HG03196 (cell line): Measurements from ENCODE around the gene NCOA5.
A peak's percentile ranks its signal among the peaks of the same experiment; 100 is the strongest.
"Not testable (repeated sequence)": the region's sequence is repeated elsewhere in the genome, so short reads cannot be mapped to it uniquely, and the experiment has no call there.

Experiments
- ATAC-seq: cut with Tn5 transposase; IDR thresholded peaks from one replicate; pipeline ENCODE4 v1.9.1; 2021; ENCODE audit not compliant: unreplicated experiment

NCOA5 gene

GRCh38 chr20:46093531-46093930 is 3.8 kb upstream of the NCOA5 start:
- ATAC-seq, result no peak

DNA sequence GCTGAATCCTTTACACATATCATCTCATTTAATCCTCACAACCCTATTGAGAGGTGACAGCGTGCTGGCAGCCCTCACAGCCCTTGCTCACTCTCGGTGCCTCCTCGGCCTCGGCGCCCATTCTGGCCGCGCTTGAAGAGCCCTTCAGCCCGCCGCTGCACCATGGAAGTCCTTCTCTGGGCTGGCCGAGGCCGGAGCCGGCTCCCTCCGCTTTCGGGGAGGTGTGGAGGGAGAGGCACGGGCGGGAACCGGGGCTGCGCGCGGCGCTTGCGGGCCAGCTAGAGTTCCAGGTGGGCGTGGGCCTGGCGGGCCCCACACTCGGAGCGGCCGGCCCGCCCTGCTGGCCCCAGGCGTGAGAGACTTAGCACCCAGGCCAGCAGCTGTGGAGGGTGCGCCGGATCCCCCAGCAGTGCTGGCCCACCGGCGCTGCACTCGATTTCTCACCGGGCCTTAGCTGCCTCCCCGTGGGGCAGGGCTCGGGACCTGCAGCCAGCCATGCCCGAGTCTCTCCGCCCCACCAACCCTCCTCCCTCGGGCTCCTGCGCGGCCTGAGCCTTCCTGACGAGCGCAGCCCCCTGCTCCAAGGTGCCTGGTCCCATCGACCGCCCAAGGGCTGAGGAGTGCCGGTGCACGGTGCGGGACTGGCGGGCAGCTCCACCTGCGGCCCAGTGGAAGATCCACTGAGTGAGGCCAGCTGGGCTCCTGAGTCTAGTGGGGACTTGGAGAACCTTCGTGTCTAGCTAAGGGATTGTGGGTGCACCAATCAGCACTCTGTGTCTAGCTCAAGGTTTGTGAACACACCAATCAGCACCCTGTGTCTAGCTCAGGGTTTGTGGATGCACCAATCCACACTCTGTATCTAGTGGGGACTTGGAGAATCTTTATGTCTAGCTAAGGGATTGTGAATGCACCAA is 2.1 kb upstream of the NCOA5 start:
- ATAC-seq, result not testable (repeated sequence)

GRCh38 chr20:46089167-46089416 is 670 bp downstream of the NCOA5 start:
- peak; percentile 23 for ATAC-seq

GRCh38 chr20:46088409-46089166 is 1.2 kb downstream of the NCOA5 start:
- no peak for ATAC-seq

- no peak for ATAC-seq
These were observed 2.6 kb downstream of the NCOA5 start for GRCh38 chr20:46087161-46087560.

- ATAC-seq, result no peak
These were observed 4.4 kb downstream of the NCOA5 start for GRCh38 chr20:46085179-46085851.

- no peak for ATAC-seq
These were observed 5.0 kb downstream of the NCOA5 start for GRCh38 chr20:46084805-46085178.

- ATAC-seq, result no peak
These were observed 6.2 kb downstream of the NCOA5 start for GRCh38 chr20:46083531-46084061.

DNA sequence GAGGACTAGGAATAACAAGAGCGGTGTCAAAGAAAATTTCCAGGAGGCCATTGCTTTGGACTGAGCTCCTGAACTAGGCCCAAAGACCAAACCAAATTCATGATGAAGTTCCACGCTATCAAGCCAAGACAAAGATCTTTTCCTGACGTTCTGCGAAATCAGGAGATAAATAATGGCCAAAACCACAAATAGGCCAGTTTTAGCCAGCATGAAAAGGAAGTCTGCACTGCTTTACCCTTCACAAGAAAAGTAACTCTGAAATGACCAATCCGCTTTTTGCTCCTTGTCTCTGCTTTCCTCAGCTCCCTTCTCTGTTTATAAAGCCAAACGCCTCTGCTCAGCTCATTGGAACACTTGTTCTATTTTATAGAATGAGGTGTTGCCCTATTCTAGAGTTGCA is 6.7 kb downstream of the NCOA5 start:
- ATAC-seq, result no peak

- no peak for ATAC-seq
These were observed 8.7 kb downstream of the NCOA5 start for GRCh38 chr20:46081074-46081473.

DNA sequence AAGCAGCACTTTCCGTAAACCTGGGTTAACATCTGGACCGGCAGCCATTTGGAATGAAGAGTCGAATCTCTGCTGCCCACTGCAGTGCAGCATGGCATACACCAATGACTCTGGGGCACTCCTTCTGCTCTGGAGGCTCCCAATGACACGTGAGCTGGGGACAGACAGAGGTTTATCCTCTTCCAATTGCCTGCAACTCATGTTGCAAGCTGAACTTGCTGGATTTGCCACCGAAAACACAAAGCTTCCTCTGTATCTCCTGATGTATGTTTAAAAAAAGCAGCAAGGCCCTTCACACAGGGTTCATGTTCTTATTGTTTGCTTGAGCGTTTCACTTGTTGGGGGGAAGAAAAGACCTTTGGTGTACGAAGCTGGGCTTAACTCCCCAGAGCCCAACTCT is 10.8 kb downstream of the NCOA5 start:
- ATAC-seq, result no peak

GRCh38 chr20:46077642-46078305 is 12.0 kb downstream of the NCOA5 start:
- ATAC-seq, result no peak

DNA sequence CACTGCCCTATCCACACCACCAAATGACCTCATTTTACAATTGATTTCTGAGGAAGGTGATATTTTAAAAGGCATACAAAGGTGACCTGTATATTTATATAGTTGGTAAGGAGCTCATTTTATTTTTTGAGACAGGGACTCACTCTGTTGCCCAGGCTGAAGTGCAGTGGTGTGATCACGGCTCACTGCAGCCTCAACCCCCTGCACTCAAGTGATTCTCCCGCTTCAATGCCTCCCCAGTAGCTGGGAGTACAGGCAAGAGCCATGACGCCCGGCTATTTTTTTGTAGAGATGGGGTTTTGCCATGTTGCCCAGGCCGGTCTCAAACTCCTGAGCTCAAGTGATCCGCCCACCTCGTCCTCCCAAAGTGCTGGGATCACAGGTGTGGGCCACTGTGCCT is 13.0 kb downstream of the NCOA5 start:
- no peak for ATAC-seq

DNA sequence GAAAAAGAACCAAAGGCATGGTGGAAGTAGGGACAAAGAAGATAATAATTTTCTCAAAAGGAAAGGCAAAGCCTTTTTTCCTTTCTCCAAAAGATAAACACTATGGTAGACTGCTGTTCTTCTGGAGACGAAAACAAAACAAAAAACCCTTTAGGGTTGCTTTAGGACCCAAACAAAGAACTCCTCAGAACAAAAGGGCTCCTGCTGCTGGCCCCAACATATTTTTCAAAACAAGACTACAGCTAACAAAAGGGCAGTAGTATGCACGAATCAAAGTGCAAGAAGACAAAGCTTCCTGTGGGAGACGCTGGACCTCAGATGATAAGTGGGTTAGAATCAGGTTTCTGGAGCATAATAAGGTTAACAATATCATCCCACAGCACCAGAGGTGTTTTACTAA is 15.8 kb downstream of the NCOA5 start:
- no peak for ATAC-seq

- no peak for ATAC-seq
These were observed 16.3 kb downstream of the NCOA5 start for GRCh38 chr20:46073443-46073842.

DNA sequence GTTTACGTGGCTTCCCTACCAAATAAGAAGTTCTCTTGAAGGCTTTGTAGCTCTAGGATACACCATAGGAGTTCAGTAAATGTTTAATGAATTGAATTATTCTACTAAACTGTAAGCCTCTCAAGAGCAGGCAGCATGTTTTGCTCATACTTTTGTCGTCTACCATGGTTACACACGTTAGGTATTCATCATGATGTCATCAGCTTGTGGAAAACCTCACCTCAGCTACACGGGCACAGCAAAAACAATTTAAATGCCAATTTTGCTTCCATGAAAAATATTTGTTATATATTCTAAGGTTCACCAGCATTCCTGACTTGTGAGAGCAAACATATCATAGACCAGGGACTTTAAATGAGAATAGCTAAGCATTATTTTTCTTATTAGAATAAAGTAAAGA is 16.7 kb downstream of the NCOA5 start:
- ATAC-seq, result no peak

DNA sequence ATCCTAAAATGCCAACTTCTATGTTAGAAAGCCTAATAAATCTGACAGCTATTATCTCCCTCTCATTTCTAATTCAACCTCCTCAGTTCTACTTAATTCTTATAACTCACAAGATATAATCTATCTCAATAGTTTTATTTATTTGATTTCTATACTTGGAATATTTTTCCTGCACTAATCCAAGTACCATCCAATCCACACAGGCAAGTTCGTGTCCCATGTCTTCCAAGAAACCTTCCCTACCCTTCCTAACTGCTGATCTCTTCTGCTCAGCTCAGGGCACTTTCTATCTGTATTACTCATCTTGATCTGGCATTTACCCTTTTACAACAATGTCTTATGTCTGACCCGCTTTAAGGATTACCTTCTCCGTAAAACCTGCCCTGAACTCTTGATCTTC is 18.2 kb downstream of the NCOA5 start:
- no peak for ATAC-seq

- ATAC-seq, result no peak
These were observed 19.4 kb downstream of the NCOA5 start for GRCh38 chr20:46070215-46070900.

- no peak for ATAC-seq
These were observed 24.1 kb downstream of the NCOA5 start for GRCh38 chr20:46065691-46066090.

- ATAC-seq, result no peak
These were observed 24.8 kb downstream of the NCOA5 start for GRCh38 chr20:46065006-46065405.

GRCh38 chr20:46063652-46064054 is 26.1 kb downstream of the NCOA5 start:
- no peak for ATAC-seq
